ENCODE data around the gene PNPLA6. TPM values are rescaled to one million over a fixed set of nuclear protein-coding genes. Genes with fewer than 3 reads are reported as not detected.

The PNPLA6 gene
- total RNA-seq, 1 donor from 2014 or later: 190 TPM

GRCh38 chr19:7556696-7557315 lies 21.3 kb downstream of the PNPLA6 start:
- intact Hi-C loops (cut with DNase I): no loop called here
- TF ChIP-seq CTCF (IDR thresholded peaks at IDR 0.05): no peak
- ATAC-seq (no peak), DNase-seq (no peak)
- H3K4me3 ChIP-seq: no peak overlapping the region
- no peaks in the 10 kb centered on the region for H3K27me3 ChIP-seq
- H3K9me3 ChIP-seq: no peaks in the 10 kb centered on the region
- no peak overlapping the region for H3K27ac ChIP-seq
- H3K36me3 ChIP-seq: peaks cover 90% of the 10 kb centered on the region
- H3K4me1 ChIP-seq: no peaks in the 10 kb centered on the region

DNA sequence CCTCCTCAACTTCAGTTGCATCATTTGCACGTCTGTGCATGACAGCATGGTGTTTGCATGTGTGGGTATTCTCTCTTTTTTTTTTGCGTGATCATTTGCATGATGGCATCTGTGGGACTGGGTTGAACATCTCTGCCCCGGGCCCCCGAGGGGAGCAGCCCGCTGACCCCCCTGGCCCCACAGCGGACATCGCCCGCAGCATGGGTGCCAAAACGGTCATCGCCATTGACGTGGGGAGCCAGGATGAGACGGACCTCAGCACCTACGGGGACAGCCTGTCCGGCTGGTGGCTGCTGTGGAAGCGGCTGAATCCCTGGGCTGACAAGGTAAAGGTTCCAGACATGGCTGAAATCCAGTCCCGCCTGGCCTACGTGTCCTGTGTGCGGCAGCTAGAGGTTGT lies 23.1 kb downstream of the PNPLA6 start:
- TF ChIP-seq CTCF (IDR thresholded peaks at IDR 0.05): no peak
- Histone ChIP-seq H3K9me3 (no peaks in the 10 kb centered on the region), H3K36me3 (peaks cover 81% of the 10 kb centered on the region), H3K4me3 (no peak overlapping the region), H3K4me1 (no peaks in the 10 kb centered on the region), H3K27me3 (no peaks in the 10 kb centered on the region), H3K27ac (no peak overlapping the region)
- intact Hi-C loops (cut with DNase I): no loop called here
- DNase-seq (no peak), ATAC-seq (no peak)

GRCh38 chr19:7559102-7559501 lies 23.6 kb downstream of the PNPLA6 start:
- H3K27me3 ChIP-seq: no peaks in the 10 kb centered on the region
- DNase-seq (no peak), ATAC-seq (no peak)
- H3K9me3 ChIP-seq: no peaks in the 10 kb centered on the region
- no peak overlapping the region for H3K4me3 ChIP-seq
- H3K36me3 ChIP-seq: peaks cover 77% of the 10 kb centered on the region
- intact Hi-C loops (cut with DNase I): no loop called here
- H3K4me1 ChIP-seq: no peaks in the 10 kb centered on the region
- TF ChIP-seq CTCF (IDR thresholded peaks at IDR 0.05): no peak
- no peak overlapping the region for H3K27ac ChIP-seq

DNA sequence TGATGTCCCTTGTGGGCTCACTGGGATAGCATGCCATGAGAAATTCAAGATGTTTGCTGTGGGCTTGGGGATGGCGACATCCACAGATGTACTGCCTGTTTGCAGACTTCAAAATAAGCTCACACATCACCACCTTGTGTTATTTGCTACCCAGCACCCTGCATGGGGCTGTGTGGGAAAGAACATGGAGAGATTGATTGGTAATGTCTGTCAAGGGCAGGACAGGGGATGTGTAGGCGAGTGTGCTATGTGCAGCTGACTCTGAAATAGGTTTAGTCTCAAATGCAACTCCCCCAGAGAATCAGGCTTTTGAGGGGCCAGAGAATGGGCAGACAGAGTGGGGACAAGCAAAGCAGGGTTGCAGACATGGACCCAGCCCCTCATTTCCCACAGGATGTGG lies 24.7 kb downstream of the PNPLA6 start:
- Histone ChIP-seq H3K27me3 (no peaks in the 10 kb centered on the region), H3K4me3 (no peak overlapping the region), H3K27ac (no peak overlapping the region), H3K36me3 (peaks cover 65% of the 10 kb centered on the region), H3K4me1 (no peaks in the 10 kb centered on the region), H3K9me3 (no peaks in the 10 kb centered on the region)
- DNase-seq (no peak), ATAC-seq (no peak)
- TF ChIP-seq CTCF (IDR thresholded peaks at IDR 0.05): no peak
- intact Hi-C loops (cut with DNase I): no loop called here

DNA sequence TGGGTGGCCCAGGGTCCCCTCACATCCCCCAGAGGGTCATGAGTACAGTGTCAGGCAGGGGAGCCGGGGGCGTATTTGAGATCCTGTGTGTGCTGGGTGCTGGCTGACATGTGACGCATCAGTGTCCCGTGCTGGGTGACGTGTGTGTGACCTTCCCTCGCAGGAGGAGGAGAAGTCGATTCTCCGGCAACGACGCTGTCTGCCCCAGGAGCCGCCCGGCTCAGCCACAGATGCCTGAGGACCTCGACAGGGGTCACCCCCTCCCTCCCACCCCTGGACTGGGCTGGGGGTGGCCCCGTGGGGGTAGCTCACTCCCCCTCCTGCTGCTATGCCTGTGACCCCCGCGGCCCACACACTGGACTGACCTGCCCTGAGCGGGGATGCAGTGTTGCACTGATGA lies 25.8 kb downstream of the PNPLA6 start:
- Histone ChIP-seq H3K27me3 (no peaks in the 10 kb centered on the region), H3K27ac (no peak overlapping the region), H3K4me1 (no peaks in the 10 kb centered on the region), H3K36me3 (peaks cover 55% of the 10 kb centered on the region), H3K9me3 (no peaks in the 10 kb centered on the region), H3K4me3 (no peak overlapping the region)
- TF ChIP-seq CTCF (IDR thresholded peaks at IDR 0.05): no peak
- intact Hi-C loops (cut with DNase I): no loop called here
- DNase-seq: no peak
- peak; percentile 58 for ATAC-seq
